ENCODE data around the gene CDC20.
"Not testable (repeated sequence)": the region's sequence is repeated elsewhere in the genome, so short reads cannot be mapped to it uniquely, and the experiment has no call there.

Gene CDC20

DNA sequence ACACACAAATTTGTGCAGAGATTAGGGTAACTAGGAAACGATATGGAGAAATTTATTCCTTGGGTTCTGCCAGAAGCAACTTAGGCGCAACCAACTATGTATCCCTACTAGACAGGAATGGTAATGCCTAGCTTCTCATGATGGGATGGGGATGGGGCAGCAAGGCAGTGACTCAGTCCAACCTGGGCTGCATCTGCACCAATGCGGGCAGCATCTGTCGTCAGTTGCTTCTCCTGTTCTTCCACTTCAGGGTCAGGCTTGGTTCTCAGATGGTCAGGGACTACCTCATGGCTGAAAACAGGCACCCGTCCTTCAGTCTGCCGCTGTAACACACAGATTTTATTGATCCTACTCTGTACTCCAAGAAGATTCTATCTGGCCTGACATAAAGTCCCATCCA is 27.9 kb downstream of the CDC20 start:
- no peak for DNase-seq

- no peak for DNase-seq
Measured at GRCh38 chr1:43387976-43388599, 29.3 kb downstream of the CDC20 start.

DNA sequence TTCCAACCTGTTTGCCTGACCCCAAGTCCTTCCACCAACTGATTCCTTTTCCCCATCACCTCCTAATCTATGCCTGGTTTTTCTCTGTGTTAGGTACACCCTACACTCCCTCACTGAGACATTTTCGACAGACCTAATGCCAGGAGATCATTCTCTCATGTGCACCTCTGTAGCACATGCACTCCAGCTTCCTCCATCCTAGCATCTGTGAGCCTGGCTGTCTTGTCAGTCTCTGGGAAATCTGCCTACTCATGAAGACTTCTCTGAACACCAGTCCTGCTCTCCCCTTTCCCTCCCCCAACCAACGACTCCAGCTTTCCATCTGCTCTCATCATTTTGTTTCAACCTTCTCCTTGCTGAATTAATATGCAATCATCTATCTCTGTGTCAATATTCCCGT is 29.8 kb downstream of the CDC20 start:
- no peak for DNase-seq

DNA sequence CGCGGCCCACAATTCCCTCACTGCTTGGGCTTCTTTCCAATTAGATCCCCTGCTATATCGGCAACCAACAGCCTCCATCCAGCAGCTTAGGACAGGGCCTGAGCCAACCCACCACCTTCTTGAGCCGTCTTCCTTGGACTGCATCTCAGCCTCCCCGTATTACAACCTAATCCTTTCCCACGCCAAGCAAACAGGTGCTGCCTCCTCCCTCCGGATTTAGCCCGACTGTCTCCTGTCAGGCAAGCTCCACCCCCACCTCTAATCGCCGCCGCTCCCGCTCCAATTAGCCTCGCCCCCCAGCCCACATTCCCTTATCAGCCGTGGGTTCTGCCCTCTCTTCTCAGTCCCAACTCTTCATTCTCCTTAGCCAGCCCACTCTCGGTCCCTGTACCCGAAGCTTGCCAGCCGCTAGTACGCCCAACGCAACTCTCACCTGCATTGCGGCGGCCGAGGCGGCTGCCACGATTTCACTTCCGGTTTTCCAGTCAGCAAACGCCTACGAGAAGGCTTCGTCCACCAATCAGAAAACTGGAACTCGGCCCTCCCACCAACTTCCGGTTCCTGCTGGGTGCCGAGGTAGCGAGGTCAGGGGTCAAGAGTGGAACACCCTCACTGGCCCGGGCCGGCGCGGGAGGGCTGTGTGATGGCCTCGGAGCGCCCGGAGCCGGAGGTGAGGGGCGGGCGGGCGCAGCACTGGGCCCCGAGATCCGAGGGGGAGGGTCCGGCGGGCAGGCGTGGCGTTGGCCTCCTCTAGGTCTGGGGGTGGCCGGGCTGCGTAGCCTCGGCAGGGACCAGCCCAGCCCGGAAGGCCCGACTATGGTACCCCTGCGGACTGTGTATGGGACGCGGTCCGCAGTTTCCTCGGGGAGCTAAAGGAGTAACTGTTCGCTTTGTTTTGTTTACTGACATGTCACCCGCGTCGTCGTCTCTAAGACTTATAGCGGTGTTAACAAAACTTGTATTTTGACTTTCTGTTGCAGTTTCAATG is 30.8 kb downstream of the CDC20 start, which contains the start of the genes MED8 and SZT2:
MED8 (minus strand) TSS at position 475 of the 988 bp plus-strand sequence; CDS start at position 439, 36 bp downstream.
SZT2 (plus strand) TSS at position 574 of the 988 bp plus-strand sequence; CDS start at position 644, 70 bp downstream.
- DNase-seq = peak; percentile 87

DNA sequence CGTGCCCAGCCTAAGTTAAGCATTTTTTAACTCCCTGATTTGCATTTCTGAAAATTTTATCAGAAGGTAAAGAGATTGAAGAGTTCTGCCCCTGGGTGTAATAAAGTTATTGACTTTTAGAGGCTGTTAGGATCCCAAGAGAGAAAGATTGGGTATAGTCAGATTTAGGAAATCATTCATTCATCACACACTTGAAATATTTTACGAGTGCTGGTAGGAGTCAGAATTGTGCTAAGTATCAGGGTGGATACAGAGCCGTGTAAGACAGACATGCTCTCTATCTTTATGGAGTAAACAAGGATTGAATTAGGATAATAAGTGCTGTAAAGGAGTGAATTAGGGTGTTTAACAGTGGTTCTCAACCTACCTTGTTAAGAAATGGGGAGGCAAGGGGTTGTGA is 33.9 kb downstream of the CDC20 start:
- no peak for DNase-seq

DNA sequence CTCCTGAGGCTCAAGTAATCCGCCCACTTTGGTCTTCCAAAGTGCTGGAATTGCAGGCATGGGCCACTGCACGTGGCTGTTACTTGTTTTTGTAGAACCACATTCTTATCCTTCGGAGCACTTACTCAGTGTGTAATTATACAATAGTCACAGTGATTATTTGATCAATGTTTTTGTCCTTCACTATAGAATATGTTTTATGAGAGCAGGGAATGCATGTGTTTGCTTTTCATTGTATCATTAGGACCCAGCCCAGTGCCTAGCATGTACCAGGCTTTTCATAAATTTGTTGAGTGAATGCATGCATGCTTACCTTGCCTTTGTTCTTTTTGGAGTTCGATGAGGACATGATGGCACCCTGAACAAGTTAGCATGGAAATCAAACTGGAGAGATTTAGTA is 36.7 kb downstream of the CDC20 start:
- no peak for DNase-seq

GRCh38 chr1:43396059-43396458 is 37.3 kb downstream of the CDC20 start:
- DNase-seq = no peak

- no peak for DNase-seq
Measured at GRCh38 chr1:43398227-43398626, 39.4 kb downstream of the CDC20 start.

DNA sequence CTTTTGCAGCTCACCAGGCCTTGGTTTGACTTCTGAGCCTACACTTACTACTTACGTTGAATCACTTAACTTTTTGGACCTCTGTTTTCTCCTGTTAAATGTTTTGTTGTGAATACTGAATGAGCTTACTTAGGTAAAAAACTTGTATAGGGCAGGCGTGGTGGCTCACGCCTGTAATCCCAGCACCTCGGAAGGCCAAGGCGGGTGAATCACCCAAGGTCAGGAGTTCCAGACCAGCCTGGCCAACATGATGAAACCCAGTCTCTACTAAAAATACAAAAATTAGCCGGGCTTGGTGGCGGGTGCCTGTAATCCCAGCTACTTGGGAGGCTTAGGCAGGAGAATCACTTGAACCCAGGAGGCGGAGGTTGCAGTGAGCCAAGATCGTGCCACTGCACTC is 41.7 kb downstream of the CDC20 start:
- not testable (repeated sequence) for DNase-seq

DNA sequence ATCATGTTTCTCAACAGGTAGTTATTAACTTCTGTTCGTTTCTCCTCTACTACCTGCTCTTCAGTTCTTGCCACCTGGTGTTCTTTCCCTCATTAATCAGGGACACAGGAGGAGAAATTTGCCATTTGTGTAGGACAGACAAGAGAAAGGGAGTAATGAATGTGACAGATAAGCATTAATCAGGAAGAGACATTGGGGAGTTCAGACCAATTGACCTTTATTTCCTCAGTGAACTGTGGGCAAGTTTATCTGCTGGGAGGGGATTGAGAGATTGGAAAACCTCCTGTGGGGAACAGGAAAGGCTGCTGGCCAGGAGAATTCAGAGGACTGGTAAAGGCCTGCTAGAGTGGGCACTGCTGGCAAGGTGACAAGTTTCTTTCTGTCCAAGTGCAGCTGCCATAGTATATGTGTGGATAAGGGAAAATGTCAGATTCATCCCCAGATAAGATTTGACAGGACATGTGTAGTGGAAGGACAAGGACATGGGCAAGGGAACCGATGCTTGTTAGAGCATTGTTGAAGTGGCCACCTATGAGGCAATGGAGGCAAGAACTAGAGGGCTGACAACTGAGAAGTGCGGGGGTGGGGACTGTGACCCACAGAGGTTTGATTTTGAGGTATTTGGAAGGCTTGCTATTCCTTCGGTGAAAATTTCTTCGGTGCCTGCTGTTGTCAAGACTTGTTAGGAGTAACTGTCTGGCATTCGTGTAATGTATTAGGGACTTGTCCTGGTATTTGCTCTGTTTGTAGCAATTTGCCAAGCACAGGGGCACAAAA is 43.5 kb downstream of the CDC20 start:
- no peak for DNase-seq

- no peak for DNase-seq
Measured at GRCh38 chr1:43404353-43404752, 45.6 kb downstream of the CDC20 start.

- no peak for DNase-seq
Measured at GRCh38 chr1:43405219-43405875, 46.6 kb downstream of the CDC20 start.

DNA sequence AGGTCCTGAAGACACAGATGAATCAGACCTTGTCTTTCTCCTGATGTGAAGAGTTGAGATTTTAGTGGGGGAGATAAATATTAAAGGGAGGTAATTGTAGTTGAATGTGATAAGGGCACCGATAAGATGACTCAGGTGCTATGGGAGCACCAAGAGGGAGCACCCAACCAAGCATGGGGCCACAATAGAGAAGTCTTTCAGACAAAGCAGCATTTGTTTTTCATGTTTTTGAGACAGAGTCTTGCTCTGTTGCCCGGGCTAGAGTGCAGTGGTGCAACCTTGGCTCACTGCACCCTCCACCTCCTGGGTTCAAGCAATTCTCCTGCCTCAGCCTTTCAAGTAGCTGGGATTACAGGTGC is 47.1 kb downstream of the CDC20 start:
- no peak for DNase-seq

DNA sequence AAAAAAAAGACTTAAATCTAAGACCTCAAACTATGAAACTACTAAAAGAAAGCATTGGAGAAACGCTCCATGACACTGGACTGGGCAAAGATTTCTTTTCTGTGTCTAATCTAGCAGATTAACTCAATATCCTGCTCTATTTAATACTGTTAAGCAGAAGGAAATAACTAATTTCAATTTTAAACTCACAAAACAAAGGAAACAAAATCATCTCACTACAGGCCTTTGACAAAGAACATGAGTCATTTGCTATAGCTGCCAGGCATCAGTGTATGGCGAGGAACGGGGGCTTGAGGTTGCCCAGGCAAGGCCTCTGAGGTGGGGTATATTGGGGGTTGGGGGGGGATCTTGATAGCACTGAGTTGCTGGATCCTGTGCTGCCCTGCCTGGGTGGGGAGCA is 51.8 kb downstream of the CDC20 start:
- no peak for DNase-seq
